NCI-H2107 treated with DMSO at 0.1 percent for 48 hours (cell line): ENCODE data around the gene KNDC1.
"Not testable (repeated sequence)": the region's sequence is repeated elsewhere in the genome, so short reads cannot be mapped to it uniquely, and the experiment has no call there.

ENCODE experiments used
- DNase-seq: peaks from one replicate; lab custom pipeline; 2025; ENCODE audit not compliant: unreplicated experiment; lab: John Stamatoyannopoulos, UW

The KNDC1 gene, protein sequence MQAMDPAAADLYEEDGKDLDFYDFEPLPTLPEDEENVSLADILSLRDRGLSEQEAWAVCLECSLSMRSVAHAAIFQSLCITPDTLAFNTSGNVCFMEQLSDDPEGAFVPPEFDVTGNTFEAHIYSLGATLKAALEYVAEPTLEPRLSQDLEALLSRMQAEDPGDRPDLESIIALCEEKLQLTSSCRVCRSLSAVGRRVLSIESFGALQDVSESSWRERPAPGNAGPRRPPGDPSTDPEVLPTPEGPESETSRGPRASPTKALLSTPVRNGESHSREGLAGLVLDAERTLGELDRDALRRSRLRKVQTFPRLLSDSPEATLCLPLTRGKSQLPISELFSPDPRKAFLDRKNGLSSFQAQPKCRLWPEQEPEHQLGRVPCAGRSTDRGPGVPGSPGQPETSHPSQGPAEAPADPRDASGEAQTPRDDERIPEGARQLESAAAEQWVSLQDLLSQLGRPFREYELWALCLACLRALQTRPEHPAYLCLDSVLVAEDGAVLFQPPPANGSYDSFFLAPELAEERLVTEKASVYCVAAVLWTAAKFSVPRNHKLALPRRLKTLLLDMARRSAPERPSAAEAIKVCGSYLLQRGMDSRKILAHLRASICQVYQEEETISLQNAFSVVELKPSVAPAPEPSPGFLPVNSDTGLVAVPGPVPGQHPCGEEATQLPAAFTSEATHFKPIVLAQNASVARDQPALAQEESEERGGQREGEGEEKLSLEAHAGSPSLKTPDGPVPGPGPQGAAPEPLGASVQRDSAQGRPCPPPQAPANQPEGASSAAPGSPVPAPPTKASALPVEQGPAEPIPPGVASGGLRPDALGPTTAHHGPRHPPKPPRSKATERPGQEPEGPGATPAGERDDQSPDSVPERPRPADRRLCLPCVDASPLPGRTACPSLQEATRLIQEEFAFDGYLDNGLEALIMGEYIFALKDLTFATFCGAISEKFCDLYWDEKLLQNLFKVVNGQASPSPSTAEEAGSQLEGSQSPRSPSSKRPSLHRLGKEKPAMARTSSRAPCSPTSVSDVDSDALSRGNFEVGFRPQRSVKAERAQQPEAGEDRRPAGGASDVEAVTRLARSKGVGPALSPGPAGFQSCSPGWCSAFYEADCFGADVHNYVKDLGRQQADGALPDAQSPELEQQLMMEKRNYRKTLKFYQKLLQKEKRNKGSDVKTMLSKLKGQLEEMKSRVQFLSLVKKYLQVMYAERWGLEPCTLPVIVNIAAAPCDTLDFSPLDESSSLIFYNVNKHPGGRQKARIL (N-terminal part only)

DNA sequence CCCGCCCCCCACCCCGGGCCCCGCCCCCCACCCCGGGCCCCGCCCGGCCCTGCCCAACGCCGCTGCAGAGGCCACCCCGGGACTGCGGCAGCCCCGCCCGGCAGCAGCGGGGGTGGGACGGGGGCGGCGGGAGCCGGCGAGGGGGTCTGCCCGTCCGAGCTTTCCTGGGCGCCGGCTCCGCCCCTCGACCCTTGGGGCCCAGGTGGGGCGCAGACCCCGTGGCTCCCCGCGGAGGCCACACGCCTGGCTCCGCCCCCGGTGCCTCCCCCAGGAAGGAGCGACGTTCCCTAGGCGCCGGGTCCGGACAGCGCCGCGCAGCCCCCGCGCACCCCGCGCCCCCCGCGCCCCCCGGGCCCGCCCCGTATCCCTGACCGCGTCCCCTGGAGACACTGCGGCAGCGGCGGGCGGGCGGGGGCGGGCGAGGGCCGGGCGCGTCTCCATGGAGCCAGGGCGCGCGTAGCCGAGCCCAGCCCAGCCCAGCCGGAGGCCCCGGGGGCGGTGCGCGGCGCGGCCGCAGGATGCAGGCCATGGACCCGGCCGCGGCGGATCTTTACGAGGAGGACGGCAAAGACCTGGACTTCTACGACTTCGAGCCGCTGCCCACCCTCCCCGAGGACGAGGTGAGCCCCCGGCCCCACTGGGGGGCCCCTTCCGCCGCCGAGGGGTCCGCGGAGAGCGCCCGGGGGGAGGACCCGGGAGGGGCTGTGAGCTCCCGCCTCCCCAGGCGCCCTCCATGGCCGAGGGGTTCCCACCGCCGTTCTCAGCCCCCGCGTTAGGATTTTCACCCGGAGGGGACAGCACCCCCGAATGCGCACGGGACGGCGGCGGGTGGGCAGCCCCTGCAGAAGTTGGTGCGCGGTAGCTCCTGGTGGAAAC is at the start of gene KNDC1:
Gene KNDC1, plus strand, starts transcription at position 270 of the 876 bp plus-strand sequence. Its CDS starts 249 bp downstream, at position 519.
- no peak for DNase-seq

DNA sequence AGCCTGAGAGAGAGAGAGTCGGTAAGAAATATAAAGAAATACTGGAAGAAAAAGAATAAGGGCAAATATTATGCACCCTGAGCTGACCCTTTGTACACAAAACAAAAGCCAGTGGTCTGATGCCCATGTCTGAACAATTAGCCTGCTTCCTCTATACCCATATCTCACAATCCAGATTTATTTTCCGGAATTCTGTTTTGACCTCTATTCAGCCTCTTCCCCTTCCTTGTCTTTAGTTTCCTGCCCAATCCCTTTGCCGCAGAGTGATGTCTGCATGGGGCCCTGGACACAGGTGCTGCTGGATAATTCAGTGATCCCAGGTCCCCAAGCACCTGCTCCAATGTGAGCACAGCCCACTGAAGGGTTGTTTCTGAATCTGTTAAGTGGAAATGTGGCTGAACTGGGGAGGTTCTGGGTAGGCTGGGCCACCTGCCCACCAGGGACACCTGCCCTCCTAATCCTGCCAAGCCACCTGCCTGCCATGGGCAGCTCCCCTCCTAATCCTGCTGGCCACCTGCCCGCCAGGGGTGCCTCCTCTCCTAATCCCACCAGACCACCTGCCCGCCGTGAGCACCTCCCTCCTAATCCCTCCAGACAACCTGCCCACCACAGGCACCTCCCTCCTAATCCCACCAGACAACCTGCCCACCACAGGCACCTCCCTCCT is 49.3 kb upstream of the KNDC1 start:
- no peak for DNase-seq

DNA sequence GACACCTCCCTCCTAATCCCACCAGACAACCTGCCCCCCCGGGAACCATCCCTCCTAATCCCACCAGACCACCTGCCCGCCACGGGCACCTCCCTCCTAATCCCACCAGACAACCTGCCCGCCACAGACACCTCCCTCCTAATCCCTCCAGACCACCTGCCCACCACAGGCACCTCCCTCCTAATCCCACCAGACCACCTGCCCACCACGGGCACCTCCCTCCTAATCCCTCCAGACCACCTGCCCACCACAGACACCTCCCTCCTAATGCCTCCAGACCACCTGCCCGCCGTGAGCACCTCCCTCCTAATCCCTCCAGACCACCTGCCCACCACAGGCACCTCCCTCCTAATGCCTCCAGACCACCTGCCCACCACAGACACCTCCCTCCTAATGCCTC is 48.4 kb upstream of the KNDC1 start:
- not testable (repeated sequence) for DNase-seq

DNA sequence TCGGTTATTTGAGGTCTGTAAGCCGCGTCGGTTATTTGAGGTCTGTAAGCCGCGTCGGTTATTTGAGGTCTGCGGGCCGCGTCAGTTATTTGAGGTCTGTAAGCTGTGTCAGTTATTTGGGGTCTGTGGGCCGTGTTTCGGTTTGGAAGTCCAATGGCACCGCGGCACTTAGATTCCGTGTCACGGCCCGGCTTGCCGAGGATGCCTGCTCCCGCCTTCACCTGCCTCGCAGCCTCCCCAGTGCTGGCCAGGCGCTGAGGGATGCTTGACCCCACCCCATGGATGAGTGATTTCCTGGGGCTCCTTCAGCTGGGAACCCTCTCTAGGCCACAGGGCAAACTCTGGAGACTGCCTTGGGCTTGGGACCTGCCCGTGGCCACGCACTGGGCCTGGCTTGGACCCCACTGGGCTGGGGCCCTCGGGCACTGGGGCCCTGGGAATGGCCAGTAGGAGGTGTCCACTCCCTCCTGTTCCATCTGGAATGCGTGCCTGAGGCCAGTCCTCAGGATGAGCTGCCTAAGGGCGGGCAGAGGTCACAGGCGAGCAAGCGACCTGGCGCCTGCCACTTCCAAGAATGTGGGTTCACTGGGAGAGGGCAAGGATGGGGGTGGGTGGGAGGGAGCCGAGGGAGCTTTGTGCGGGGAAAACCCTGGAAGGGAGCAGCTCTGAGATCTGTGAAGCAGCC is 46.7 kb upstream of the KNDC1 start:
- no peak for DNase-seq

DNA sequence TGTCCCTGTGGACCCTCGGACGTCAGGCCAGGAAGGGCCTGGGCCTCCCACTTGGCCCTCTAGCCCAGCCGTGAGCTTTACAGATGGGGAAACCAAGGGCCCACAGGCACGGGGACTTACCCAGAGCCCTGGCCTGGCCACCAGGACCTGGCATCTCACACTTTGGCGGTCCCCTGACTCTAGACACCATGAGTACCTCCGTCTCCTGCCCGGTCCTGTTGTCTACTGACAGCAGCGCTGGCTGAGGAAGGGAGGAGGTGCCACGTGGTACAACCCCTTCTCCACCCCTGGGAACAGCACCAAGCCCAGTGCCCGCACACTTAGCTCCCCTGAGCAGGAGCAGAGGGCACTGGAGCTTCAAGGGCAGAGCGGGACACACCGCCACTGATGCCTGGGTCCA is 46.2 kb upstream of the KNDC1 start:
- DNase-seq, result no peak

DNA sequence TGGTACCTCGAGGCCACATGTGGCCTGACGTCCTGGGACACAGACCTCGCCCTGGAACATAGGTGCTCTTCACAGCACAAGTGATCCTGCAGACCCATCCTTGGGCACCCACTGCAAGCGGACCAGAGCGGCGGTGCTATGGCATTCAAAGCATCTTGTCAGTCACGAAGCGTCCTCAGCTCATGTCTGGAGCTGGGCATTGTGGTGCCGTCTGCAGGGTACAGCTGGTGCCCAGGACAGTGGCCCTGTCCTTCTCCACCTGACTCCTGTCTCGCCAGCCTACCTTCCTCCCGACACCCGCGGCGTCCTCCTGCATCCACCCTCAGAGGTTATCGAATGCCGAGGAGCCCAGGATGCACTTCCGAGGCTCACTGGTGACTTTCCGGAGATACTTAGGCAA is 45.8 kb upstream of the KNDC1 start:
- DNase-seq, result no peak

DNA sequence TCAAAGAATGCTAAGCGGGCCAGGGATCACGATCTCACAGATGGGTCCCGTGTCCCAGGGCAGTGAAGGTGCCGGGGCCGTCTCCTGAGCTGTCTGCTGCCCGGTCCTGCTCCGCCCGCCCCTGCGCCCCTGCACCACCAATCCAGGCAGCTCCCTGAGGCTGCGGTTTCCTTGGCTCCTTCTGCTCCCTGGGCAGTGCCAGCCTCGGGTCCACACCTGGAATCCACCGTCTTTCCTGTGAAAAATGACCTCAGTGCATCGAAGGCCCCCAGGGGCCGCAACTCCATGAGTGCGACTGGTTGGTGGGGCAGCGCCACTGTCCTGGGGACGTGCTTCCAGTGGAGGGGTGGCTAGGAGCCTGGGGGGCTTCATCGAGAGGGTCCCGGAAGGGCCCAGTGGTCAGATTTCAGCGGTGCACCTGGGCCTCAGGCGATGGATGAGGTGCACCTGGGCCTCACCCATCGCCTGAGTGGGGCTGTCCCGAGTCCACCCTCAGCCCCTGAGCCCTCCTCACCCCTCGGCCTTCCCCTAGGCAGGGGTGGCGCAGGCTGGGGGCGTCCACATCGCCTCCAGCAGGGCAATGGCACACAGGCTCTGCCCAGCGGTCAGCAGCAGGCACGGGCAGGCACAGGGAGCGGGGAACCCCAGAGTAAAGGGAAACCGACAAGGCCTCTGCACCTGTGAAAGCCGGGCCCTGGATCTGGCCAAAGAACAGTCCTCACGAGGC is 45.1 kb upstream of the KNDC1 start:
- no peak for DNase-seq

DNA sequence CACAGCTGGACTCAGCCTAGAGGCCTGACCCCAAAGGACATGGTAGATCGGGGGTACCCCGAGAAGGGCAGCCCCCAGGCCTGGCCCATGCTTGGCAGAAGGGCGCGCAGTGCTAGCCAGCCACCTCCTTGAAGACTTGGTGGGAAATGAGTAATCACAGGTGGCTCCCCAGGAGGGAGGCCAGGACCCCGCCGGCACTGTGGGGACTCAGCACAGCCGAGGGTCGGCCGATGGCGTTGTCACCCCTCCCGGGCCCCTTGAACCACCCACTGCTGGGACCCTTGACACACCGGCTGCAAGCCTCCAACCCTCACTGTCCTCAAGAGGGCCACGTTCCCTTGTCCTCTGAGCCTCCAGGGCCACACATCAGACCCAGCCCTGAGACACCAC is 44.6 kb upstream of the KNDC1 start:
- no peak for DNase-seq

DNA sequence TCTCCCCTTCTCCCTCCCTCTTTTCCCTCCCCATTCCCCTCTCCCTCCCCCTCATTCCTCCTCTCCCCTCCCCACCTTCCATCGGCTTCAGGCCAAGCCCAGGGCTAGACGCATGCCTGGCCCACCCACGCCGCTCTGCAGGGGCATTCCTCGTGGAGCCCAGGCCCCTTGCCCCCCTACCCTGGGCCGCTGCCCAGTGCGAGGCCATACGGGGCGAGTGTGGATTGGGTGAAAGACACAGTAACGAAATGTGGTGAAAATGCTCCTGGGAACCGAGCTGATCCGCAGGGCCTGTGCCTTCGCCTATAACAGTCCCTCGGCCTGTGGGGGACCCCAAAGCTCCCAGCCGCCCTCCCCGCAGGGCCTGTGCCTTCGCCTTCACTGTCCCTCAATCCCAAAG is 44.0 kb upstream of the KNDC1 start:
- no peak for DNase-seq

DNA sequence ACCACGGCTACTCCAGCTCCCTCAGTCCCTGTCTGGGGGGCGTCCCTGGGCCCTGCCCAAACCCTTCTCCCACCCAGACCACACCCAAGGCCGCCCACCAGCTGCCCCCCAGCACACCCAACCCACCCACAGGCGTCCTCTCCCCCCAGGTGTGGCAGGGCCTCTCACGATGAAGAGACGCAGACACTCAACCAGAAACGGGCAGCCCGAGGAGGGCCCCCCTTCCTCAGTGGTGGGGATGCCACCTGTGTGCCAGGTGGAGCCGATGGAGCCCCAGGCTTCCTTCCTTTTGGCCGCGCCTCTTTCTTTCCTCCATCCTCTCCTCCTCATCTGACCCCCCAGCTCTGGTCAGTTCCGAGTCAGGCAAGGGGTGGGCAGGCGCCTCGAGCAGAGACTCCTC is 43.6 kb upstream of the KNDC1 start:
- no peak for DNase-seq

DNA sequence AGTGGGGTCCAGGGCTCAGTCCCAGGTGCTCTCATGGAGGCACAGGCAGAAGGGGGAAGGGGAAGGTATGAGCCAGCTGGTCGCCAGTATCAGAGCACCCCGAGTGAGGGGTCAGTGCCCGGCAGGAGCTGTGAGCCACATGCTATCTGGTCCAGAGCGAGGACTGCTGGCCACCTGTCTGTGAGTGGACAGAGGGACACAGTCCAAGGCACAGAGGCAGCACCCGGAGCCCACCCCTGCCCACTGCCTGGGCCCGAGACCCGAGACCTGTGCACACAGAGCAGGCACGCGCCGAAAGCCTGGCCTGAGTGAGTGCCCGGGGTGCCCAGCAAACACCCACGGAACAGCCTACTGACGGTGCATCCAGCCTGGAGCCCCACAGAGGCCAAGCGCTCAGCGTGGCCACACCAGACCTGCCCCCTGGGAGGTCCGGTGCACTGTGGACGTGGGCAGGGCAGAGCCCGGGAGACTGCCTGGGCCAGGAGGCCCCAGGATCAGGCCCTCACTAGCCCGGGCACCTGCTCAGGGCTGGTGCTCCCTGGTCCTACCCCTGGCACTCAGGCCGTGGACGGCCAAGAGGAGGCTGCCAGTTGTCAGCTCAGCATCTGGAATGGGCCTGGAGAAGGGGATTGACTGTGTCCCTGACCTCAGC is 42.9 kb upstream of the KNDC1 start:
- DNase-seq, result no peak

DNA sequence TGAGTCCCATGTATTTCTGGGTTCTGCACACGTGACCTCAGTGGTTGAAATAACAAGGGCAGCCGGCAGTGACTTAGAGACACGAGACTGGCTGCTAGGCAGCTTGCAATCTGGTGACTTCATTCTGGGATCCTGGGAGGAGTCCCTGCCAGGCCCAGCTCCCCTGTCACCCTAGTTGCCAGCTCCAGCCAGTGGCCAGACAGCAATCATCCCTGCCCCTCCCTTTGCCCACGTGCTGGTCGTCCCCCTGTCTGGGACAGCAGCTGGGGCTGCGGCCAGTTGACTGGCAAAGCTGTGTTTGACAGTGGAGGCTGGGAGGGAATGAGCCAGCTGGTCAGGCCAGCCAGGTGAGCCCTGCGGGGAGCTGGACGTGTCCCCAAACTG is 42.3 kb upstream of the KNDC1 start:
- DNase-seq, result no peak

DNA sequence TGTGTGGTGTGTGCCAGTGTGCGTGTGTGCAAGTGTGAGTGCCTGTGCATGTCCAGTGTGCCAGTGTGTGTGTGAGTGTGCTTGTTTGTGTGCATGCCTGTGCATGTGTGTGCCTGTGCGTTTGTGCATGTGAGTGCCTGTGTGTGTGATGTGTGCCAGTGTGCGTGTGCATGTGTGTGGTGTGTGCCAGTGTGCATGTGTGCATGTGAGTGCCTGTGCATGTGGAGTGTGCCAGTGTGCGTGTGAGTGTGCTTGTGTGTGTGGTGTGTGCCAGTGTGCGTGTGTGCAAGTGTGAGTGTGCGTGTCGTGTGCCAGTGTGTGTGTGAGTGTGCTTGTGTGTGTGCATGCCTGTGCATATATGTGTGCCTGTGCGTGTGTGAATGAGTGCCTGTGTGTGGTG is 38.5 kb upstream of the KNDC1 start:
- DNase-seq, result no peak

DNA sequence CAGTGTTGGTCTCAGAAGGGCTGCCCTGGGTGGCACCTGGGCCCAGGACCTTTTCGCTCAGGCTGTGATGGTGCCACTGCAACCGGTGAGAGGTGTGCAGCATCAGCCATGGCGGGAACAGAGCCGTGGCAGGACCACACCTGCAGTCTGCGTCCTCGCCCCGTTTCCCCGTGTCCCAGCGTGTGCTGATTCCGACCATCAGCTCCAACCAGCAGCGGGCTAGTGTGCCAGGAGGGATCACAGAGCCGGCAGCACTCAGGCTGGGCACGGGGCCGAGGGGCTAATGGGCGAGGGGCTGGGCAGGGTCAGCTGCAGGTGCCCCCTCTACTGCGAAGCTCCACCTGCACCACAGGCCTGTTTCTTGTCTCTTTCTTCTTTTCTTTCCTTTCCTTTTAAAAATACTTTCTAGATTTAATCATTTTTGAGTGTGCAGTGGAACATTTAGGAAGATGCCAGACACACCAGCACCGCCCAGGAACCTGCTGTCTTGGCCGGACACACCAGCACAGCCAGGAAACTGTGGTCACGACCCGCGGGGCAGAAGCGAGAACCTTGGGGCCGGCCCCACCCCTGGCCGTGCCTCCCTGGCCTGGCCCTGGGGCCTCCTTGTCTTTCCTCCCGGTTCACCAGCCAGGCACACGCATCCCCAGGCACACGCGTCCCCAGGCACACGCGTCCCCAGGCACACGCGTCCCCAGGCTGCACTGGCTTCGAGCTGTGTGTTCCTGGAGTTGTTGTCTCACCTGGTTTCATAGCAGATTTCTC is 37.7 kb upstream of the KNDC1 start:
- no peak for DNase-seq

DNA sequence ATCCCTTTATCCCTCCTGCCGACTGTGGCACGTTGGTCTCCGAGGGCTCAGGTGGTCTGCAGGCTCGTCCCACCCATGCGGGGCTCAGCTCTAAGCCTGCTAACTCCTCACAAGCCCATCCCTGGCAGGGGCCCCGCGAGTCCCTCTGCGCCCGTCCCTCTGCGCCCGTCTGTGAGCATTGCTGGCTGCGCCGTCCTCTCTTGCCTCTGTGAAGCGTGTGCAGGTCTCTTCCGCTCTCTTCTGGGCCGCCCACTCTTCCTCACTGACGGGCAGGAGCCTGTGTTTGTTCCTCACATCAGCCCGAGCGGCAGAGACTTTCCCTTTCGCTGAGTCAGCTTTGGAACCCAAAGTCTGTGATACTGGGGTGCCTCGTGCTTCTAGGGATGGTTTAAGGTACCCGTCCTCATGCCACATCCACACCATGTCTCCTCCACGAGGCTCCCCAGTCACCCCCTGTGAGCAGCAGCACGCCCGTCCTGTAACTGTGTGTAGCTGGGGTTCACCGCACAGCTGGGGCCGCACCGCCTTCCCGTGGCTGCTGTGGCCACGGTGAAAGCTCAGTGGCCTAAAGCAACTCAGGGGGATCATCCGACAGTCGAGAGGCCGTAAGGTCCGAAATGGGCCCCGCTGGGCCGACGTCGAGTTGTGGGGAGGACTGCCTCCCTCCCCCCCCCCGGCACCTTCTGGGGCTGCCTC is 36.8 kb upstream of the KNDC1 start:
- no peak for DNase-seq

DNA sequence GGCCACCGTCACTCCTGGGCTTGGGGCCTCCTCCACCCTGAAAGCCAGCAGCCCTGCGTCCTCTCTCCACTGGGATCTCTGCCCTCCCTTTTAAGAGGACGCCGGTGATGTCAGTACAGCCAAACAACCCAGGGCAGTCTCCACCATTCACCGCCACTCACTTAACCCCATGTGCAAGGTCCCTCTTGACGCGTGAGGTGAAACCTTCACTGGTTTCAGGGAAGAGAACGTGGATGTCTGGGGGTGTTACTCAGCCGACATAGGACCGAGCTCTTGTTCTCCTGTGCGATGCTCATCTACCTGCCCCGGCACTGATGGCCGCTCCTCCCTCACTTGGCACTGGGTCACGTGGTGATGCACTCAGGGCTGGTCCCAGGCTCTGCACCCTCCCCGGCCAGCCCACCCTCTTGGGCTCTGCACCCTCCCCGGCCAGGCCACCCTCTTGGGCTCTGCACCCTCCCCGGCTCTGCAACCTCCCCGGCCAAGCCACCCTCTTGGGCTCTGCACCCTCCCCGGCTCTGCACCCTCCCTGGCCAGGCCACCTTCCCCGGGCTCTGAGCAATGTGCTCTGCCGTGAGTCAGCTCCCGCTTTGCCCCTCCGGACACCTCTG is 36.2 kb upstream of the KNDC1 start:
- DNase-seq, result no peak
